HepG2 (cell line): ENCODE measurements around the gene TMEM19. TPM values are rescaled to one million over a fixed set of nuclear protein-coding genes. Genes with fewer than 3 reads are reported as not detected.
A peak's percentile ranks its signal among the peaks of the same experiment; 100 is the strongest.

Experiments
- CEBPB ChIP-seq: IDR thresholded peaks from 2 replicates; pipeline ENCODE4 v1.6.1; 2011; ENCODE audit warnings: low read depth, low read length, improper control_type of control experiment, borderline replicate concordance
- CEBPG ChIP-seq: IDR thresholded peaks from 2 replicates; pipeline ENCODE4 v1.6.1; 2016
- JARID2 ChIP-seq: sonication (generic); formaldehyde crosslinking; IDR thresholded peaks from 2 replicates; pipeline ENCODE4 v1.8.1; 2023; ENCODE audit warnings: missing genetic modification reagents, inconsistent platforms; ENCODE audit not compliant: insufficient replicate concordance
- PHF20 ChIP-seq: sonication (generic); formaldehyde crosslinking; IDR thresholded peaks from 2 replicates; pipeline ENCODE4 v1.5.0; 2020; ENCODE audit warnings: mild to moderate bottlenecking, missing genetic modification reagents
- TSC22D2 ChIP-seq: sonication (generic); formaldehyde crosslinking; IDR thresholded peaks from 2 replicates; pipeline ENCODE4 v1.5.1; 2020; ENCODE audit warnings: missing genetic modification reagents, mild to moderate bottlenecking, borderline replicate concordance
- YY1 ChIP-seq: IDR thresholded peaks from 2 replicates; pipeline ENCODE4 v1.6.1; 2011; ENCODE audit warnings: low read length, low read depth, moderate library complexity, mild to moderate bottlenecking; ENCODE audit not compliant: insufficient read depth, insufficient replicate concordance
- ZNF550 ChIP-seq: sonication (generic); formaldehyde crosslinking; IDR thresholded peaks from 2 replicates; pipeline ENCODE4 v1.4.0; 2020; ENCODE audit warnings: mild to moderate bottlenecking, missing genetic modification reagents, borderline replicate concordance
- ZNF761 ChIP-seq: sonication (generic); formaldehyde crosslinking; conservative IDR thresholded peaks from 2 replicates; pipeline ENCODE4 v1.4.0; 2020; ENCODE audit warnings: mild to moderate bottlenecking, missing genetic modification reagents
- polyA plus RNA-seq, 8 experiments: library from polyadenylated mRNA; depleted of rRNA in 3 of 8; stranded (reverse) in 7 of 8; unstranded in 1 of 8; fragments of >200 nt; fragmentation: Illumina TruSeq in 4 of 8; extraction: Trizol in 4 of 8; gene quantifications; 2 replicates each; pipeline versions ENCODE4 v1.2.1 to v1.2.3, GENCODE V29; 2011 to 2016; ENCODE audit warnings: low read depth in 4 of 8, missing spikeins in 1 of 8, mixed read lengths in 1 of 8; ENCODE audit not compliant: insufficient read depth in 1 of 8
- total RNA-seq, 5 experiments: library from RNA; depleted of rRNA; stranded (reverse); fragments of >200 nt; fragmentation: Illumina TruSeq; extraction: Trizol; gene quantifications; 2 replicates each; pipeline ENCODE4 v1.2.3, GENCODE V29; 2016; ENCODE audit warnings: low read depth in 1 of 5
- TF ChIP-seq, protein P1 (sequence below): sonication (generic); formaldehyde crosslinking; IDR thresholded peaks from 2 replicates; pipeline ENCODE4 v1.5.0; 2020; ENCODE audit warnings: mild to moderate bottlenecking, missing genetic modification reagents, borderline replicate concordance
- TF ChIP-seq, protein P2 (sequence below): sonication (generic); formaldehyde crosslinking; IDR thresholded peaks from 2 replicates; pipeline ENCODE4 v1.9.0; 2021; ENCODE audit warnings: mild to moderate bottlenecking, missing genetic modification reagents
- TF ChIP-seq, protein P3 (sequence below): sonication (generic); formaldehyde crosslinking; conservative IDR thresholded peaks from 2 replicates; pipeline ENCODE4 v1.8.0; 2022; ENCODE audit warnings: mild to moderate bottlenecking, moderate library complexity, missing genetic modification reagents

The TMEM19 gene
- total and polyA plus RNA-seq, 2 of the 13 experiments (the other 11 are each of a cell fraction or from before 2014, with no cell fraction given), result 16.9 to 22.5 TPM

DNA sequence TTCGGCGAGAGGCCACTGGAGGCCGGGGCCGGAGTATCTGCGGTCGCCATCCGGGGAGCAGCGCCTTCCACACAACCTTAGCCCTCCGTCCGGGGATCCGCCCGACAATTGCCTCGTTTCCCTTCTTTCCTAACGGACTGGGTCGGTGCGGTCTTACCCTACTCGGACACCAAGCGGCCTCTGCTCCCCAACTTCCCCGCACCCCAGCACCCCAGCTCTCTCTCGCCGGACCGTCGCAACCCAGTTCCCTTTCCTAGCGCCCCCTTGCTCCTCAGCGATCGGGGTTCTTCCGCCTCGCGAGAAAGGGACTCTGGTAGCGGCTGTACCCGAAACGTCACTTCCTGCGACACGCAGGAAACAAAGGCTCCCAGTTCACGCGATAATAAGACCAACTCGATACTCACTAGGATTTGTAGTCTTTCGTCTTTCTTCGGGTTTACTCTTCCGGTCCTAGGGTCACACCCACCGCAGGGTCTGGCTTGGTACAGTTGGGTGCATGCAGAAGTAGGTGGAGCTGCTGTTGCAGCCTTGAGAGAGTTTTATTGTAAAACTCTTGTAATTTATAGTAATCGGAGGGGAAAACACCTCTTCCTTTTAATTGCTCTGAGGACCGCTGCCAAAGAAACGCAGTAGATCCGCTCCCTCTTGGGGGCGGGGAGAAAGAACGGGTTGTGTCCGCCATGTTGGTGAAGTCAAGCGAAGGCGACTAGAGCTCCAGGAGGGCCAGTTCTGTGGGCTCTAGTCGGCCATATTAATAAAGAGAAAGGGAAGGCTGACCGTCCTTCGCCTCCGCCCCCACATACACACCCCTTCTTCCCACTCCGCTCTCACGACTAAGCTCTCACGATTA, 22.1 kb upstream of the TMEM19 start, which contains the start of the genes THAP2 and ZFC3H1 (continued):
- TF ChIP-seq, protein P1, sequence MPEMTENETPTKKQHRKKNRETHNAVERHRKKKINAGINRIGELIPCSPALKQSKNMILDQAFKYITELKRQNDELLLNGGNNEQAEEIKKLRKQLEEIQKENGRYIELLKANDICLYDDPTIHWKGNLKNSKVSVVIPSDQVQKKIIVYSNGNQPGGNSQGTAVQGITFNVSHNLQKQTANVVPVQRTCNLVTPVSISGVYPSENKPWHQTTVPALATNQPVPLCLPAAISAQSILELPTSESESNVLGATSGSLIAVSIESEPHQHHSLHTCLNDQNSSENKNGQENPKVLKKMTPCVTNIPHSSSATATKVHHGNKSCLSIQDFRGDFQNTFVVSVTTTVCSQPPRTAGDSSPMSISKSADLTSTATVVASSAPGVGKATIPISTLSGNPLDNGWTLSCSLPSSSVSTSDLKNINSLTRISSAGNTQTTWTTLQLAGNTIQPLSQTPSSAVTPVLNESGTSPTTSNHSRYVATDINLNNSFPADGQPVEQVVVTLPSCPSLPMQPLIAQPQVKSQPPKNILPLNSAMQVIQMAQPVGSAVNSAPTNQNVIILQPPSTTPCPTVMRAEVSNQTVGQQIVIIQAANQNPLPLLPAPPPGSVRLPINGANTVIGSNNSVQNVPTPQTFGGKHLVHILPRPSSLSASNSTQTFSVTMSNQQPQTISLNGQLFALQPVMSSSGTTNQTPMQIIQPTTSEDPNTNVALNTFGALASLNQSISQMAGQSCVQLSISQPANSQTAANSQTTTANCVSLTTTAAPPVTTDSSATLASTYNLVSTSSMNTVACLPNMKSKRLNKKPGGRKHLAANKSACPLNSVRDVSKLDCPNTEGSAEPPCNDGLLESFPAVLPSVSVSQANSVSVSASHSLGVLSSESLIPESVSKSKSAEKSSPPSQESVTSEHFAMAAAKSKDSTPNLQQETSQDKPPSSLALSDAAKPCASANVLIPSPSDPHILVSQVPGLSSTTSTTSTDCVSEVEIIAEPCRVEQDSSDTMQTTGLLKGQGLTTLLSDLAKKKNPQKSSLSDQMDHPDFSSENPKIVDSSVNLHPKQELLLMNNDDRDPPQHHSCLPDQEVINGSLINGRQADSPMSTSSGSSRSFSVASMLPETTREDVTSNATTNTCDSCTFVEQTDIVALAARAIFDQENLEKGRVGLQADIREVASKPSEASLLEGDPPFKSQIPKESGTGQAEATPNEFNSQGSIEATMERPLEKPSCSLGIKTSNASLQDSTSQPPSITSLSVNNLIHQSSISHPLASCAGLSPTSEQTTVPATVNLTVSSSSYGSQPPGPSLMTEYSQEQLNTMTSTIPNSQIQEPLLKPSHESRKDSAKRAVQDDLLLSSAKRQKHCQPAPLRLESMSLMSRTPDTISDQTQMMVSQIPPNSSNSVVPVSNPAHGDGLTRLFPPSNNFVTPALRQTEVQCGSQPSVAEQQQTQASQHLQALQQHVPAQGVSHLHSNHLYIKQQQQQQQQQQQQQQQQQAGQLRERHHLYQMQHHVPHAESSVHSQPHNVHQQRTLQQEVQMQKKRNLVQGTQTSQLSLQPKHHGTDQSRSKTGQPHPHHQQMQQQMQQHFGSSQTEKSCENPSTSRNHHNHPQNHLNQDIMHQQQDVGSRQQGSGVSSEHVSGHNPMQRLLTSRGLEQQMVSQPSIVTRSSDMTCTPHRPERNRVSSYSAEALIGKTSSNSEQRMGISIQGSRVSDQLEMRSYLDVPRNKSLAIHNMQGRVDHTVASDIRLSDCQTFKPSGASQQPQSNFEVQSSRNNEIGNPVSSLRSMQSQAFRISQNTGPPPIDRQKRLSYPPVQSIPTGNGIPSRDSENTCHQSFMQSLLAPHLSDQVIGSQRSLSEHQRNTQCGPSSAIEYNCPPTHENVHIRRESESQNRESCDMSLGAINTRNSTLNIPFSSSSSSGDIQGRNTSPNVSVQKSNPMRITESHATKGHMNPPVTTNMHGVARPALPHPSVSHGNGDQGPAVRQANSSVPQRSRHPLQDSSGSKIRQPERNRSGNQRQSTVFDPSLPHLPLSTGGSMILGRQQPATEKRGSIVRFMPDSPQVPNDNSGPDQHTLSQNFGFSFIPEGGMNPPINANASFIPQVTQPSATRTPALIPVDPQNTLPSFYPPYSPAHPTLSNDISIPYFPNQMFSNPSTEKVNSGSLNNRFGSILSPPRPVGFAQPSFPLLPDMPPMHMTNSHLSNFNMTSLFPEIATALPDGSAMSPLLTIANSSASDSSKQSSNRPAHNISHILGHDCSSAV (CRISPR knock-in tag), result no peak
- TF ChIP-seq ZNF550 (CRISPR knock-in tag), result no peak
- TF ChIP-seq, protein P2, sequence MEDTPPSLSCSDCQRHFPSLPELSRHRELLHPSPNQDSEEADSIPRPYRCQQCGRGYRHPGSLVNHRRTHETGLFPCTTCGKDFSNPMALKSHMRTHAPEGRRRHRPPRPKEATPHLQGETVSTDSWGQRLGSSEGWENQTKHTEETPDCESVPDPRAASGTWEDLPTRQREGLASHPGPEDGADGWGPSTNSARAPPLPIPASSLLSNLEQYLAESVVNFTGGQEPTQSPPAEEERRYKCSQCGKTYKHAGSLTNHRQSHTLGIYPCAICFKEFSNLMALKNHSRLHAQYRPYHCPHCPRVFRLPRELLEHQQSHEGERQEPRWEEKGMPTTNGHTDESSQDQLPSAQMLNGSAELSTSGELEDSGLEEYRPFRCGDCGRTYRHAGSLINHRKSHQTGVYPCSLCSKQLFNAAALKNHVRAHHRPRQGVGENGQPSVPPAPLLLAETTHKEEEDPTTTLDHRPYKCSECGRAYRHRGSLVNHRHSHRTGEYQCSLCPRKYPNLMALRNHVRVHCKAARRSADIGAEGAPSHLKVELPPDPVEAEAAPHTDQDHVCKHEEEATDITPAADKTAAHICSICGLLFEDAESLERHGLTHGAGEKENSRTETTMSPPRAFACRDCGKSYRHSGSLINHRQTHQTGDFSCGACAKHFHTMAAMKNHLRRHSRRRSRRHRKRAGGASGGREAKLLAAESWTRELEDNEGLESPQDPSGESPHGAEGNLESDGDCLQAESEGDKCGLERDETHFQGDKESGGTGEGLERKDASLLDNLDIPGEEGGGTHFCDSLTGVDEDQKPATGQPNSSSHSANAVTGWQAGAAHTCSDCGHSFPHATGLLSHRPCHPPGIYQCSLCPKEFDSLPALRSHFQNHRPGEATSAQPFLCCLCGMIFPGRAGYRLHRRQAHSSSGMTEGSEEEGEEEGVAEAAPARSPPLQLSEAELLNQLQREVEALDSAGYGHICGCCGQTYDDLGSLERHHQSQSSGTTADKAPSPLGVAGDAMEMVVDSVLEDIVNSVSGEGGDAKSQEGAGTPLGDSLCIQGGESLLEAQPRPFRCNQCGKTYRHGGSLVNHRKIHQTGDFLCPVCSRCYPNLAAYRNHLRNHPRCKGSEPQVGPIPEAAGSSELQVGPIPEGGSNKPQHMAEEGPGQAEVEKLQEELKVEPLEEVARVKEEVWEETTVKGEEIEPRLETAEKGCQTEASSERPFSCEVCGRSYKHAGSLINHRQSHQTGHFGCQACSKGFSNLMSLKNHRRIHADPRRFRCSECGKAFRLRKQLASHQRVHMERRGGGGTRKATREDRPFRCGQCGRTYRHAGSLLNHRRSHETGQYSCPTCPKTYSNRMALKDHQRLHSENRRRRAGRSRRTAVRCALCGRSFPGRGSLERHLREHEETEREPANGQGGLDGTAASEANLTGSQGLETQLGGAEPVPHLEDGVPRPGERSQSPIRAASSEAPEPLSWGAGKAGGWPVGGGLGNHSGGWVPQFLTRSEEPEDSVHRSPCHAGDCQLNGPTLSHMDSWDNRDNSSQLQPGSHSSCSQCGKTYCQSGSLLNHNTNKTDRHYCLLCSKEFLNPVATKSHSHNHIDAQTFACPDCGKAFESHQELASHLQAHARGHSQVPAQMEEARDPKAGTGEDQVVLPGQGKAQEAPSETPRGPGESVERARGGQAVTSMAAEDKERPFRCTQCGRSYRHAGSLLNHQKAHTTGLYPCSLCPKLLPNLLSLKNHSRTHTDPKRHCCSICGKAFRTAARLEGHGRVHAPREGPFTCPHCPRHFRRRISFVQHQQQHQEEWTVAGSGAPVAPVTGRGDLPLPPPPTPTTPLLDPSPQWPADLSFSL, result no peak
- no peak for TF ChIP-seq JARID2
- TF ChIP-seq CEBPB, result no peak
- TF ChIP-seq, protein P3, sequence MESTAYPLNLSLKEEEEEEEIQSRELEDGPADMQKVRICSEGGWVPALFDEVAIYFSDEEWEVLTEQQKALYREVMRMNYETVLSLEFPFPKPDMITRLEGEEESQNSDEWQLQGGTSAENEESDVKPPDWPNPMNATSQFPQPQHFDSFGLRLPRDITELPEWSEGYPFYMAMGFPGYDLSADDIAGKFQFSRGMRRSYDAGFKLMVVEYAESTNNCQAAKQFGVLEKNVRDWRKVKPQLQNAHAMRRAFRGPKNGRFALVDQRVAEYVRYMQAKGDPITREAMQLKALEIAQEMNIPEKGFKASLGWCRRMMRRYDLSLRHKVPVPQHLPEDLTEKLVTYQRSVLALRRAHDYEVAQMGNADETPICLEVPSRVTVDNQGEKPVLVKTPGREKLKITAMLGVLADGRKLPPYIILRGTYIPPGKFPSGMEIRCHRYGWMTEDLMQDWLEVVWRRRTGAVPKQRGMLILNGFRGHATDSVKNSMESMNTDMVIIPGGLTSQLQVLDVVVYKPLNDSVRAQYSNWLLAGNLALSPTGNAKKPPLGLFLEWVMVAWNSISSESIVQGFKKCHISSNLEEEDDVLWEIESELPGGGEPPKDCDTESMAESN (CRISPR knock-in tag), result no peak; the same call in 1 of the 2 replicates
- TF ChIP-seq CEBPG (CRISPR knock-in tag), result peak; percentile 45
- no peak for TF ChIP-seq TSC22D2 (CRISPR knock-in tag)
- peak; percentile 82 for TF ChIP-seq PHF20 (CRISPR knock-in tag)
- peak; percentile 99 for TF ChIP-seq YY1
- no peak for TF ChIP-seq ZNF761 (CRISPR knock-in tag)
